Loucy (cell line): ENCODE results near the gene FMO2.

ENCODE experiments used
- CTCF ChIP-seq: fragments of 200-600 bp; sonication (generic); conservative IDR thresholded peaks from 2 replicates; pipeline ENCODE4 v1.5.1; 2014; ENCODE audit warnings: mild to moderate bottlenecking, antibody characterized with exemption, low read length
- EZH2phosphoT487 ChIP-seq: fragments of 200-600 bp; IDR thresholded peaks from 2 replicates; pipeline ENCODE4 v1.6.1; 2018; ENCODE audit warnings: antibody characterized with exemption, mild to moderate bottlenecking, moderate library complexity, borderline replicate concordance

DNA sequence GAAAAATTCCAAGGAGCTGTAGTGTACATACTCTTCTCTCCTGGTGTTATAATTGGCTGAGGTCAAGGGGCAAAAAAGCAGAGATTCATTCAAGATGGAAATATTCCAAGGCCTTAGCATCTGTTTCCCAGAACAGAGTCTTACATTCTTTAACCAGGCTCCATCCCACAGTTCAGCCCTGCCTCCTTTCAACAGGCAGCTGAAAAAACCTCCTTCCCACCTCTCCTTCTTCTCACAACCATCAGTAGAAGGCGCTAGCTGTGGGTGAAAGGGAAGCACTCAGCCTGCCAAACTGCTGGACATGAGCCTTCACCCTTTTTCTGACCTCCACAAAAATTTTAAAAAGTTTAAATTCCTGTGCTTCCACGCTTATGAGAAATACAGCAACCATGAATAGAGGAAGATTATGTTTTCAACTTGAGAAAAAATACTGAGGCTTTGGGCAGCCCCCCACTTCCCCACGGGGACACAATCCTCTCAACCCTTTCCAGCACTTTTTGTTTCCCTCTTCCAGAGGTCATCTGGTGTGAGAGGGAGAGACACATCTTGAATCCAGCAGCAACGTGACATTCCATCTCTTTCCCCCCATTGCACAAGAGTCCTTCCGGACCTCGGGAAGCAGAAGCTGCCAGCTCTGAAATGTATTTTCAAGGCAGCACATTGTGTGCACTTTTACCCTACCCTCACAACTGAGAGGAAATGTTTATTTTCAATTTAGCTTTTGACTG, 43.2 kb upstream of the FMO2 start:
- TF ChIP-seq CTCF (no peak), EZH2phosphoT487 (no peak)
